Measurements from ENCODE around the gene TRIB2.

DNA sequence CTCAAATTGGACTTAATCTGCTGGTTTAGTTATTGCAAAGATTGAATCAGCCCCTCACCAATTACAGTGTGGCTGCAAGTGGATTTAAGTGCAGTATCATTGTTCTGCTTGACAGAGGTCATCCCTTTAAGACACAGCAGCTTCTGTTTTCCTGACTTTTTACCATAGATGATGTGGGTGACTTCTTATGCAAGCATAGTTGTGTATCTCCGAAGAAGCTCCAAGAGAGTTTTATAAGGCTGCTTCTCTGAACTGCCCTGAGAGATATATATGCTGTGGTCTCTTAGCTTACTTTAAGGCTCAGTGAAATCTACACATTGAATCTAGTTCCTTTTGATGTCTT lies 3.5 kb downstream of the TRIB2 start:
- TF ChIP-seq POLR2AphosphoS5 (IDR thresholded peaks at IDR 0.05; ENCODE audit: low read depth, low read length) (no peak), TAF1 (IDR thresholded peaks at IDR 0.05; ENCODE audit: borderline replicate concordance, insufficient read depth, low read length) (no peak), REST (IDR thresholded peaks at IDR 0.05; ENCODE audit: insufficient read depth in 1 of 2, low read depth in 2 of 2, low read length in 2 of 2) (no peak), SIN3A (IDR thresholded peaks at IDR 0.05; ENCODE audit: borderline replicate concordance, insufficient read depth, low read length) (no peak), FOXP2 (optimal IDR thresholded peaks at IDR 0.05; ENCODE audit: borderline replicate concordance, extremely low read depth, extremely low read length, insufficient read depth) (no peak)
